MM.1S (cell line): ENCODE measurements around the gene KCNJ11.

ENCODE experiments used
- DNase-seq: peaks from one replicate; pipeline ENCODE4 v3.0.0-alpha.2; 2015
- H2AFZ ChIP-seq: fragments of 300-600 bp; sonication (generic); 2 replicates; pipeline ENCODE4 v1.6.0; 2016; ENCODE audit warnings: antibody characterized with exemption, low read length
- H3F3A ChIP-seq: fragments of 300-600 bp; sonication (generic); 2 replicates; pipeline ENCODE4 v1.6.1; 2016; ENCODE audit warnings: mild to moderate bottlenecking, antibody characterized with exemption, low read length, moderate library complexity, mixed read lengths; ENCODE audit not compliant: insufficient read depth
- H3K27ac ChIP-seq: fragments of 300-600 bp; sonication (generic); 2 replicates; pipeline ENCODE4 v1.5.1; 2016; ENCODE audit warnings: mild to moderate bottlenecking, low read length
- H3K27me3 ChIP-seq: fragments of 300-600 bp; sonication (generic); replicated peaks from 2 replicates; pipeline ENCODE4 v1.6.0; 2016; ENCODE audit warnings: low read length; ENCODE audit not compliant: insufficient read depth
- H3K36me3 ChIP-seq: fragments of 300-600 bp; sonication (generic); replicated peaks from 2 replicates; pipeline ENCODE4 v1.6.1; 2016; ENCODE audit warnings: mild to moderate bottlenecking, low read length, mixed read lengths; ENCODE audit not compliant: insufficient read depth
- H3K4me1 ChIP-seq: fragments of 300-600 bp; sonication (generic); 2 replicates; pipeline ENCODE4 v1.6.1; 2016; ENCODE audit warnings: low read length, mixed read lengths
- H3K4me2 ChIP-seq: fragments of 300-600 bp; sonication (generic); 2 replicates; pipeline ENCODE4 v1.6.0; 2016; ENCODE audit warnings: low read depth, low read length
- H3K4me3 ChIP-seq: fragments of 300-600 bp; sonication (generic); 2 replicates; pipeline ENCODE4 v1.5.1; 2016; ENCODE audit warnings: low read length, mixed read lengths
- H3K79me2 ChIP-seq: fragments of 300-600 bp; sonication (generic); 2 replicates; pipeline ENCODE4 v1.6.1; 2016; ENCODE audit warnings: mixed run types, low read length, mixed read lengths
- H3K9ac ChIP-seq: fragments of 300-600 bp; sonication (generic); 2 replicates; pipeline ENCODE4 v1.6.1; 2016; ENCODE audit warnings: low read length, mixed read lengths
- H3K9me2 ChIP-seq: fragments of 300-600 bp; sonication (generic); replicated peaks from 2 replicates; pipeline ENCODE4 v1.6.1; 2016; ENCODE audit warnings: mild to moderate bottlenecking, low read length, mixed read lengths; ENCODE audit not compliant: insufficient read depth
- H3K9me3 ChIP-seq: fragments of 300-600 bp; sonication (generic); replicated peaks from 2 replicates; pipeline ENCODE4 v1.6.1; 2016; ENCODE audit warnings: mild to moderate bottlenecking, low read length, mixed read lengths; ENCODE audit not compliant: insufficient read depth
- H4K20me1 ChIP-seq: fragments of 300-600 bp; sonication (generic); 2 replicates; pipeline ENCODE4 v1.6.1; 2016; ENCODE audit warnings: mild to moderate bottlenecking, low read length, moderate library complexity, mixed read lengths; ENCODE audit not compliant: insufficient read depth
- EZH2 ChIP-seq: fragments of 300-600 bp; sonication (generic); optimal IDR thresholded peaks from 2 replicates; pipeline ENCODE3; 2017; ENCODE audit warnings: low read depth, mild to moderate bottlenecking, antibody characterized with exemption, low read length, mixed read lengths
- EZH2phosphoT487 ChIP-seq: fragments of 300-600 bp; sonication (generic); IDR thresholded peaks from 2 replicates; pipeline ENCODE4 v1.6.1; 2018; ENCODE audit warnings: antibody characterized with exemption, low read length
- TF ChIP-seq, protein P1 (sequence below): fragments of 300-600 bp; sonication (generic); IDR thresholded peaks from 2 replicates; pipeline ENCODE4 v1.5.1; 2016; ENCODE audit warnings: antibody characterized with exemption, low read length, mixed read lengths

The KCNJ11 gene

DNA sequence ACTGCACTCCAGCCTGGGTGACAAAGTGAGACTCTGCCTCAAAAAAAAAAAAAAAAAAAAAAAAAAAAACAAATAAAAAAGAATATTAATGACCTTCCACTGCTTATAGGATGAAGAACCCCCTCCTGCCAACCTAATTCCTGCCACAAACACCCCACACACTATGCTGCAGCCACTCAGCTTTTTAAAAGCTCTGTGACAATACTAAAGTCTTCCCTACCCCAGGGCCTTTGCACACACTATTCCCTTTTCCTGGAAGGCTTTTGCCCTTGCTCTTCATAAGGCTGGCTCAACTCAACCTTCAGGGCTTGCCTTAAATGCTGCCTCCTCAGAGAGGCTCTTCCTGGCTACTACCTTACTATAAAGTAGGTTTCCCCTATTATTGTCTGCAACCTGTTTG, 10.8 kb upstream of the KCNJ11 start:
- TF ChIP-seq EZH2phosphoT487 = no peak
- TF ChIP-seq, protein P1, sequence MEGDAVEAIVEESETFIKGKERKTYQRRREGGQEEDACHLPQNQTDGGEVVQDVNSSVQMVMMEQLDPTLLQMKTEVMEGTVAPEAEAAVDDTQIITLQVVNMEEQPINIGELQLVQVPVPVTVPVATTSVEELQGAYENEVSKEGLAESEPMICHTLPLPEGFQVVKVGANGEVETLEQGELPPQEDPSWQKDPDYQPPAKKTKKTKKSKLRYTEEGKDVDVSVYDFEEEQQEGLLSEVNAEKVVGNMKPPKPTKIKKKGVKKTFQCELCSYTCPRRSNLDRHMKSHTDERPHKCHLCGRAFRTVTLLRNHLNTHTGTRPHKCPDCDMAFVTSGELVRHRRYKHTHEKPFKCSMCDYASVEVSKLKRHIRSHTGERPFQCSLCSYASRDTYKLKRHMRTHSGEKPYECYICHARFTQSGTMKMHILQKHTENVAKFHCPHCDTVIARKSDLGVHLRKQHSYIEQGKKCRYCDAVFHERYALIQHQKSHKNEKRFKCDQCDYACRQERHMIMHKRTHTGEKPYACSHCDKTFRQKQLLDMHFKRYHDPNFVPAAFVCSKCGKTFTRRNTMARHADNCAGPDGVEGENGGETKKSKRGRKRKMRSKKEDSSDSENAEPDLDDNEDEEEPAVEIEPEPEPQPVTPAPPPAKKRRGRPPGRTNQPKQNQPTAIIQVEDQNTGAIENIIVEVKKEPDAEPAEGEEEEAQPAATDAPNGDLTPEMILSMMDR = no peak
- TF ChIP-seq EZH2 = no peak
- H3K27me3 ChIP-seq = no peaks in the 10 kb centered on the region

DNA sequence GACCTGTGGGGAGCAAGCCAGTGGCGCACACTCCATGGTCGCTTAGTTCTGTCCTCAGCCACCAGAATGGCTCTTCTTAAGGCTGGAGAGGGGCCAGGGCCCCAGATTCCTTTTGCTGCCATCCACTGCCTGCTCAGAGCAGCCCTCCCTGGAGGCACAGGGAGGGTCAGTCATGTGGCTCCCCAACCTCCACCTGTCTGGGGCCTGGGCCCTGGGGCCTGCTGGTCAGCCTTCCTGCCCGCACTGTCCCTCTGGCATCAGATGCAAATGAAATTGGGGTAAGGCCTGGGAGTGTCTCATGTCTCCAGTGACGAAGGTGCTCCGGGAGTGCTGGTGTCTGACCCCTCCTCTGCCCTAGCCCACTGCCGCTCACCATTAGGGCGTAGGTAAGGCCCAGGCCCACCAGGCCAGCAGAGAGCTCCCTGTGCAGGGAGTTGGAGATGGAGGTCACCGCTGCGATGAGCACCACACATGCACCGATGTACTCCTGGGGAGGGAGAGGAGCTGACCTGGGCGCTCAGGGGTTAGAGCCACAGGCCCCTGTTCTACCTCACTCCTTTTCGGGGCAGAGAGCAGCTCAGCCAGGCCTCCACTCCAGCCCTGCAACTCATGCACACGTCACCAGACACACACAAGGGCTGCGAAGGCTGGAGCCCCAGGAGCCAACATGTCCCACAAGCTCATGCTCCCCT, 9.0 kb upstream of the KCNJ11 start:
- no peaks in the 10 kb centered on the region for H3K9me2 ChIP-seq
- no peak overlapping the region for H3K27ac ChIP-seq
- H3K79me2 ChIP-seq = no peaks in the 10 kb centered on the region
- H3K36me3 ChIP-seq = no peaks in the 10 kb centered on the region
- H3K27me3 ChIP-seq = no peaks in the 10 kb centered on the region
- no peak overlapping the region for H3K4me3 ChIP-seq
- TF ChIP-seq EZH2 (no peak), EZH2phosphoT487 (no peak)
- TF ChIP-seq, protein P1 = no peak
- H3K9me3 ChIP-seq = no peaks in the 10 kb centered on the region
- H3K4me1 ChIP-seq = peaks cover 4% of the 10 kb centered on the region
- no peaks in the 10 kb centered on the region for H4K20me1 ChIP-seq
- no peak for DNase-seq
- H2AFZ ChIP-seq = no peak overlapping the region
- H3K4me2 ChIP-seq = no peak overlapping the region
- no peak overlapping the region for H3K9ac ChIP-seq
- H3F3A ChIP-seq = no peaks in the 10 kb centered on the region

More for the DNA sequence above, 10.8 kb upstream of the KCNJ11 start:
- Histone ChIP-seq H3F3A (no peaks in the 10 kb centered on the region), H3K36me3 (no peaks in the 10 kb centered on the region), H4K20me1 (no peaks in the 10 kb centered on the region), H3K9me3 (no peaks in the 10 kb centered on the region), H3K4me2 (no peak overlapping the region), H3K79me2 (no peaks in the 10 kb centered on the region), H3K4me3 (no peak overlapping the region), H3K27ac (no peak overlapping the region), H3K9me2 (no peaks in the 10 kb centered on the region), H3K4me1 (no peaks in the 10 kb centered on the region), H2AFZ (no peak overlapping the region), H3K9ac (no peak overlapping the region)
- DNase-seq = no peak

DNA sequence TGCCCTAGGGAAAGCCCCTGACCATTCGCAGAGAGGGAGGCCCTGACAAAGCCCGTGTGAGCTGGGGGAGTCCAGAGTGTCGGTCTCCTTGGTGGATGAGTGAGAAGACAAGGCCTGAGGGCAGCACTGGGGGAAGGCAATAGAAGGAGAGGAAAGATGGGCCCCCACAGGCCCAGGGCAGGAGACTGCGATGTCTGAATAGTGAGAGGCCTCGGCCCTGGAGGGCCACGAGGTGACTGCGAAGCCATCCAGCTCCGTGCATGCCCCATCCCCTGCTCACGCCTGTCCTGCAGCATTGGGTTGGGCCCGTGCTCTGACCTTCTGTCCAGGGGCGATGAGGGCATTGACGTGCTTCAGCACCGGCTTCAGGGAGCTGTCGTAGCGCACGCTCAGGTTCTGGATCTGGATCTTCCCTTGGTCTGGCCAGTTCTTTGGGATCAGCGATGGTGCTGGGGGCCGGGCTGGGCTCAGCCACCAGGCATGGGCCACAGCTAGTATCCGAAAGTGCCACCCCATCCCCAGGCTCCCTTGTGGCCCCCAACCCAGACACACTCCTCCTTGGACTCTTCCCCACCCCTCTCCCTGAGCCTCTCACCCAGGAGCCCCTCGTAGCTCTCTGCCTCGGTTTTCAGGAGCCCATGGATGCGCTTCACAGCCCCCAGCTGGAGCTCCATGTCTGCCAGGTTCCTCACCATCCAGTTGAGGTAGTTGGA, 8.3 kb upstream of the KCNJ11 start:
- H3K9me3 ChIP-seq = no peaks in the 10 kb centered on the region
- H3K4me2 ChIP-seq = no peak overlapping the region
- no peak for DNase-seq
- no peak overlapping the region for H2AFZ ChIP-seq
- H3K79me2 ChIP-seq = no peaks in the 10 kb centered on the region
- H3F3A ChIP-seq = peaks cover 6% of the 10 kb centered on the region
- H3K4me3 ChIP-seq = no peak overlapping the region
- H3K9me2 ChIP-seq = no peaks in the 10 kb centered on the region
- H3K27ac ChIP-seq = no peak overlapping the region
- H3K9ac ChIP-seq = no peak overlapping the region
- no peaks in the 10 kb centered on the region for H4K20me1 ChIP-seq
- peaks cover 11% of the 10 kb centered on the region for H3K4me1 ChIP-seq
- TF ChIP-seq, protein P1 = no peak
- TF ChIP-seq EZH2phosphoT487 (no peak), EZH2 (no peak)
- H3K27me3 ChIP-seq = no peaks in the 10 kb centered on the region
- H3K36me3 ChIP-seq = no peaks in the 10 kb centered on the region
